ENCODE results near the gene ATP9B. TPM values are rescaled to one million over a fixed set of nuclear protein-coding genes. Genes with fewer than 3 reads are reported as not detected.

ATP9B gene
- total RNA-seq, 2 donors from 2014 or later: 29.1 to 38.1 TPM

GRCh38 chr18:79272916-79273315, 203.7 kb downstream of the ATP9B start:
- WGBS, 2 experiments (ENCODE audit: insufficient coverage in 1 of 2, insufficient read length in 1 of 2): 94 to 96% methylated on average over 8 of the region's 8 CpGs
- H3K9me3 Mint-ChIP-seq: no peaks in the 10 kb centered on the region
- no peak for DNase-seq
- peaks cover 11% of the 10 kb centered on the region for H3K36me3 Mint-ChIP-seq (ENCODE audit: low read depth)
- Histone ChIP-seq H3K9ac (ENCODE audit: extremely low read depth, low read length, poor library complexity, severe bottlenecking) (no peak overlapping the region), H3K4me3 (ENCODE audit: low read length) (no peak overlapping the region), H3K4me1 (ENCODE audit: control insufficient read depth, insufficient read depth, low read length) (no peaks in the 10 kb centered on the region), H3K27ac (ENCODE audit: low read depth, low read length) (no peak overlapping the region), H3K36me3 (ENCODE audit: control insufficient read depth, insufficient read depth, low read length) (no peaks in the 10 kb centered on the region), H3K9me3 (ENCODE audit: control insufficient read depth, low read length) (no peaks in the 10 kb centered on the region), H3K27me3 (ENCODE audit: control insufficient read depth, insufficient read depth, low read length, poor library complexity, severe bottlenecking) (no peaks in the 10 kb centered on the region)
- no peak for TF ChIP-seq CTCF (conservative IDR thresholded peaks at IDR 0.05)
- no peak overlapping the region for H3K4me3 Mint-ChIP-seq
- no peaks in the 10 kb centered on the region for H3K4me1 Mint-ChIP-seq
- H3K27me3 Mint-ChIP-seq (ENCODE audit: insufficient read depth): no peaks in the 10 kb centered on the region
- no peak overlapping the region for H3K27ac Mint-ChIP-seq

DNA sequence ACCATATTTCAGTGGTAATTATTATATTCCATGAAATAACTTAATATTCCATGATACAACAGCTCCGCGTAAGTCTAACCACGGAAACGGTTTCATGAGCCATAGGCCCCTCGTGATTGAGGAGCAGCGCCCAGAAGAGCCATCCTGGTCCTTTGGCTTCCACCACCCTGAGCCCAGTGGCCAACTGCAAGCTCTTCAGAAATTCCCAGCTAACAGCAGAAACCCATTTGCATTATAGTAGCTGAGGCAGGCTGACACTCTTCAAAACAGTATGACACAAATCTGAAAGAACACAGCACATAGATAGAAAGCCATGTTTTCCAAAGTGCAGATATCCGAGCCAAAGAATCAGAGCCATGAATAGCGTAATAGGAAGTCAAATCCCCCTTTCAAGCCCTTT, 205.6 kb downstream of the ATP9B start:
- Mint-ChIP-seq H3K9me3 (no peaks in the 10 kb centered on the region), H3K4me3 (no peak overlapping the region), H3K27ac (no peak overlapping the region), H3K4me1 (no peaks in the 10 kb centered on the region), H3K27me3 (ENCODE audit: insufficient read depth) (no peaks in the 10 kb centered on the region), H3K36me3 (ENCODE audit: low read depth) (peaks cover 12% of the 10 kb centered on the region)
- 85% methylated on average over 6 to 8 of the region's 8 CpGs for WGBS, 2 experiments (ENCODE audit: insufficient coverage in 1 of 2, insufficient read length in 1 of 2)
- Histone ChIP-seq H3K4me3 (ENCODE audit: low read length) (no peak overlapping the region), H3K9me3 (ENCODE audit: control insufficient read depth, low read length) (no peaks in the 10 kb centered on the region), H3K4me1 (ENCODE audit: control insufficient read depth, insufficient read depth, low read length) (no peaks in the 10 kb centered on the region), H3K9ac (ENCODE audit: extremely low read depth, low read length, poor library complexity, severe bottlenecking) (no peak overlapping the region), H3K27me3 (ENCODE audit: control insufficient read depth, insufficient read depth, low read length, poor library complexity, severe bottlenecking) (no peaks in the 10 kb centered on the region), H3K27ac (ENCODE audit: low read depth, low read length) (no peak overlapping the region), H3K36me3 (ENCODE audit: control insufficient read depth, insufficient read depth, low read length) (no peaks in the 10 kb centered on the region)
- no peak for TF ChIP-seq CTCF (conservative IDR thresholded peaks at IDR 0.05)
- peak; percentile 43 for DNase-seq

DNA sequence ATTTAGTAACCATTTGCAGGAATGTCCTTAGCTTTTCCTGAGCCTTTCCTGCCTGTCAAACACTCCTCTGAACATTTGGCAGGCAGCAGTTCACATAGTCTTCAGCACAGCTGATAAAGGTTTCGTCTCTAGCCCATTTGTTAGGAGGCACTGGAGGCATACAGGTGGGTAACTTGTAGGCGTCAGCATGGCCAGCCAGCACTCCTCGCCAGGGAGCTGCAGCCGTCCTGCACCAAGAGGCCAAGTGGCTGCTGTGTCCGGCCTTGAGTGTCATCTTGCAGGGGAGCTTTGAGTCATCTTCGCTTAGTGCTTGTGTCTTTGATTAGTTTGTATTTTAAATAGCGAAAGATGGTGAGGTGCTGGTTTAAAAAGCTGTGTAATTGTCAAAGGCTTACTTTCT, 206.3 kb downstream of the ATP9B start:
- Mint-ChIP-seq H3K27ac (no peak overlapping the region), H3K9me3 (no peaks in the 10 kb centered on the region), H3K27me3 (ENCODE audit: insufficient read depth) (no peaks in the 10 kb centered on the region), H3K36me3 (ENCODE audit: low read depth) (peaks cover 11% of the 10 kb centered on the region), H3K4me3 (no peak overlapping the region), H3K4me1 (no peaks in the 10 kb centered on the region)
- no peak for TF ChIP-seq CTCF (conservative IDR thresholded peaks at IDR 0.05)
- no peaks in the 10 kb centered on the region for H3K27me3 ChIP-seq (ENCODE audit: control insufficient read depth, insufficient read depth, low read length, poor library complexity, severe bottlenecking)
- no peaks in the 10 kb centered on the region for H3K4me1 ChIP-seq (ENCODE audit: control insufficient read depth, insufficient read depth, low read length)
- peak; percentile 37 for DNase-seq
- H3K4me3 ChIP-seq (ENCODE audit: low read length): no peak overlapping the region
- H3K9ac ChIP-seq (ENCODE audit: extremely low read depth, low read length, poor library complexity, severe bottlenecking): no peak overlapping the region
- no peaks in the 10 kb centered on the region for H3K9me3 ChIP-seq (ENCODE audit: control insufficient read depth, low read length)
- 93 to 95% methylated on average over 4 to 7 of the region's 7 CpGs for WGBS, 2 experiments (ENCODE audit: insufficient coverage in 1 of 2, insufficient read length in 1 of 2)
- no peak overlapping the region for H3K27ac ChIP-seq (ENCODE audit: low read depth, low read length)
- no peaks in the 10 kb centered on the region for H3K36me3 ChIP-seq (ENCODE audit: control insufficient read depth, insufficient read depth, low read length)

All from endodermal cell (in vitro differentiated cells).